B cell (primary cell): ENCODE data around the gene RHPN2.

Experiments used
- EZH2 ChIP-seq: IDR thresholded peaks from 2 replicates; pipeline ENCODE4 v1.6.1; 2012; ENCODE audit warnings: borderline replicate concordance, low read depth, mild to moderate bottlenecking, moderate library complexity, low read length; ENCODE audit not compliant: insufficient read depth, poor library complexity, severe bottlenecking
- TF ChIP-seq, protein P1 (sequence below): fragments of 200-600 bp; IDR thresholded peaks from one replicate; pipeline ENCODE4 v1.8.0; 2022; ENCODE audit warnings: antibody characterized with exemption, mild to moderate bottlenecking

DNA sequence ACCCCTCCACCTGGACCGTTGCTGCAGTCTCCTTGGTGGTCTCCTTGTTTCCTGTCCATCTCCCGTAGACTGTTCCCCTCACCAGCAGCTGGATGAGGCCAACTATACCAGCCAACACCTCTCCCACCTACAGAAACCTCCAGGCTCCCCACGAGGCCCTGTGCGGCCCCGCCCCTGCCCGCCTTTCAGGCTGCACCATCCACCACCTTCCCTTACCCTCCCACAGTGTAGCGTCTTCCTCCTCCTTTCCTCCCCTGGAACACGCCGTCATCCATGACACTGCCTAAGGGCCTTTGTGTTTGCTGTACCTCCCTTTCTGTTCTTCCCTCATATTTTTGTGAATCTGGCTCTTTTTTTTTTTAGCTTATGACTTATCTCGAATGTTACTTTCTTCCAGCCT is 43.5 kb upstream of the RHPN2 start:
- TF ChIP-seq, protein P1, sequence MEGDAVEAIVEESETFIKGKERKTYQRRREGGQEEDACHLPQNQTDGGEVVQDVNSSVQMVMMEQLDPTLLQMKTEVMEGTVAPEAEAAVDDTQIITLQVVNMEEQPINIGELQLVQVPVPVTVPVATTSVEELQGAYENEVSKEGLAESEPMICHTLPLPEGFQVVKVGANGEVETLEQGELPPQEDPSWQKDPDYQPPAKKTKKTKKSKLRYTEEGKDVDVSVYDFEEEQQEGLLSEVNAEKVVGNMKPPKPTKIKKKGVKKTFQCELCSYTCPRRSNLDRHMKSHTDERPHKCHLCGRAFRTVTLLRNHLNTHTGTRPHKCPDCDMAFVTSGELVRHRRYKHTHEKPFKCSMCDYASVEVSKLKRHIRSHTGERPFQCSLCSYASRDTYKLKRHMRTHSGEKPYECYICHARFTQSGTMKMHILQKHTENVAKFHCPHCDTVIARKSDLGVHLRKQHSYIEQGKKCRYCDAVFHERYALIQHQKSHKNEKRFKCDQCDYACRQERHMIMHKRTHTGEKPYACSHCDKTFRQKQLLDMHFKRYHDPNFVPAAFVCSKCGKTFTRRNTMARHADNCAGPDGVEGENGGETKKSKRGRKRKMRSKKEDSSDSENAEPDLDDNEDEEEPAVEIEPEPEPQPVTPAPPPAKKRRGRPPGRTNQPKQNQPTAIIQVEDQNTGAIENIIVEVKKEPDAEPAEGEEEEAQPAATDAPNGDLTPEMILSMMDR: no peak
- no peak for TF ChIP-seq EZH2
